Breast epithelium (tissue), 4 donors: ENCODE results near the gene ROCK2. TPM values are rescaled to one million over a fixed set of nuclear protein-coding genes. Genes with fewer than 3 reads are reported as not detected.

ENCODE experiments used
- DNase-seq, 2 donors: peaks; one replicate each; pipeline ENCODE4 v3.0.0-alpha.2; 2019; ENCODE audit warnings: low spot score in 2 of 2
- H3K27ac ChIP-seq, 2 donors: fragments of 200-600 bp; sonication (generic) in 1 of 2; one replicate each; pipeline ENCODE4 v1.5.1; 2016 to 2019; ENCODE audit warnings: mild to moderate bottlenecking in 1 of 2
- H3K27me3 ChIP-seq, 2 donors: fragments of 200-600 bp; sonication (generic) in 1 of 2; one replicate each; pipeline versions ENCODE4 v1.5.1 to v1.6.0; 2017 to 2019; ENCODE audit warnings: control low read depth in 1 of 2, mild to moderate bottlenecking in 1 of 2
- H3K36me3 ChIP-seq: fragments of 200-600 bp; one replicate; pipeline ENCODE4 v1.5.1; 2019
- H3K4me1 ChIP-seq, 2 donors: fragments of 200-600 bp; sonication (generic); one replicate each; pipeline ENCODE4 v1.5.1; 2016 to 2019; ENCODE audit warnings: control low read depth in 1 of 2
- H3K4me3 ChIP-seq, 3 donors: fragments of 200-600 bp; sonication (generic); 1 replicate in 2 of 3; 2 replicates in 1 of 3; pipeline ENCODE4 v1.5.1; 2016 to 2019; ENCODE audit warnings: mild to moderate bottlenecking in 3 of 3, moderate library complexity in 2 of 3
- H3K9me3 ChIP-seq, 2 donors: fragments of 200-600 bp; sonication (generic) in 1 of 2; one replicate each; pipeline ENCODE4 v1.5.1; 2016 to 2019; ENCODE audit warnings: control low read depth in 1 of 2
- CTCF ChIP-seq, 3 donors: fragments of 450-650 bp; IDR thresholded peaks; one replicate each; pipeline ENCODE4 v1.5.1; 2016 to 2017; ENCODE audit warnings: antibody characterized with exemption in 3 of 3, mild to moderate bottlenecking in 3 of 3, moderate library complexity in 3 of 3
- POLR2A ChIP-seq: fragments of 450-650 bp; IDR thresholded peaks from one replicate; pipeline ENCODE4 v1.6.1; 2016; ENCODE audit warnings: antibody characterized with exemption, mild to moderate bottlenecking, moderate library complexity
- POLR2AphosphoS5 ChIP-seq, 3 donors: sonication (generic); formaldehyde crosslinking; IDR thresholded peaks; one replicate each; pipeline ENCODE4 v1.6.1; 2017; ENCODE audit warnings: antibody characterized with exemption in 3 of 3
- intact Hi-C: fragments of 100-400 bp; cut with DNase I; formaldehyde crosslinking; loops from one replicate; pipeline ENCODE4 v1.15.1; 2023; ENCODE audit warnings: low total_unique reads
- total RNA-seq, 3 donors: library from RNA; depleted of rRNA; stranded (reverse); fragments of >200 nt; gene quantifications; one replicate each; pipeline ENCODE4 v1.1.0, GENCODE V29; 2016

Gene ROCK2
- total RNA-seq, 3 donors from 2014 or later = 87.1 to 181 (median 103) TPM

- no peaks in the 10 kb centered on the region for H3K36me3 ChIP-seq
- intact Hi-C loops = no loop called here
- no peak for DNase-seq
- no peaks in the 10 kb centered on the region for H3K9me3 ChIP-seq
- no peak overlapping the region for H3K4me3 ChIP-seq
- peaks cover 0 to 6% of the 10 kb centered on the region in 2 donors for H3K4me1 ChIP-seq
- TF ChIP-seq CTCF (IDR thresholded peaks at IDR 0.05) (no peak), POLR2AphosphoS5 (IDR thresholded peaks at IDR 0.05) (no peak), POLR2A (no peak)
- H3K27me3 ChIP-seq = no peaks in the 10 kb centered on the region
- H3K27ac ChIP-seq = no peak overlapping the region
Observed at GRCh38 chr2:11315074-11315705, 29.2 kb downstream of the ROCK2 start.

- no peaks in the 10 kb centered on the region for H3K9me3 ChIP-seq
- no peaks in the 10 kb centered on the region for H3K36me3 ChIP-seq
- no peak for TF ChIP-seq POLR2AphosphoS5 (IDR thresholded peaks at IDR 0.05)
- TF ChIP-seq POLR2A = no peak
- TF ChIP-seq CTCF (IDR thresholded peaks at IDR 0.05) = no peak
- peaks cover 0 to 6% of the 10 kb centered on the region in 2 donors for H3K4me1 ChIP-seq
- H3K27ac ChIP-seq = no peak overlapping the region
- H3K27me3 ChIP-seq = no peaks in the 10 kb centered on the region
- DNase-seq = no peak
- intact Hi-C loops = no loop called here
- no peak overlapping the region for H3K4me3 ChIP-seq
Observed at GRCh38 chr2:11314487-11314886, 29.9 kb downstream of the ROCK2 start.

- no peak for DNase-seq
- Histone ChIP-seq H3K4me1 (peaks cover 0 to 6% of the 10 kb centered on the region in 2 donors), H3K4me3 (no peak overlapping the region), H3K36me3 (no peaks in the 10 kb centered on the region), H3K27me3 (no peaks in the 10 kb centered on the region), H3K9me3 (no peaks in the 10 kb centered on the region), H3K27ac (no peak overlapping the region)
- intact Hi-C loops = no loop called here
- no peak for TF ChIP-seq POLR2A
- no peak for TF ChIP-seq POLR2AphosphoS5 (IDR thresholded peaks at IDR 0.05)
- TF ChIP-seq CTCF (IDR thresholded peaks at IDR 0.05) = no peak
Observed at GRCh38 chr2:11312770-11313471, 31.5 kb downstream of the ROCK2 start.

- no peak for DNase-seq
- Histone ChIP-seq H3K9me3 (no peaks in the 10 kb centered on the region), H3K36me3 (no peaks in the 10 kb centered on the region), H3K27me3 (no peaks in the 10 kb centered on the region), H3K27ac (no peak overlapping the region), H3K4me1 (peaks cover 0 to 6% of the 10 kb centered on the region in 2 donors), H3K4me3 (no peak overlapping the region)
- intact Hi-C loops = no loop called here
- no peak for TF ChIP-seq POLR2AphosphoS5 (IDR thresholded peaks at IDR 0.05)
- no peak for TF ChIP-seq CTCF (IDR thresholded peaks at IDR 0.05)
- TF ChIP-seq POLR2A = no peak
Observed at GRCh38 chr2:11311543-11311942, 32.9 kb downstream of the ROCK2 start.

GRCh38 chr2:11310212-11310611, 34.2 kb downstream of the ROCK2 start:
- intact Hi-C loops = no loop called here
- H3K27ac ChIP-seq = no peak overlapping the region
- DNase-seq = no peak
- no peaks in the 10 kb centered on the region for H3K4me1 ChIP-seq
- TF ChIP-seq CTCF (IDR thresholded peaks at IDR 0.05) (no peak), POLR2A (no peak), POLR2AphosphoS5 (IDR thresholded peaks at IDR 0.05) (no peak)
- H3K4me3 ChIP-seq = no peak overlapping the region
- H3K9me3 ChIP-seq = no peaks in the 10 kb centered on the region
- H3K27me3 ChIP-seq = no peaks in the 10 kb centered on the region
- no peaks in the 10 kb centered on the region for H3K36me3 ChIP-seq
